GM13977 (cell line): ENCODE results near the gene CLCNKA.
"Not testable (repeated sequence)": the region's sequence is repeated elsewhere in the genome, so short reads cannot be mapped to it uniquely, and the experiment has no call there.

Experiments used
- DNase-seq: peaks from one replicate; pipeline ENCODE4 v3.0.0; 2012; ENCODE audit warnings: low spot score
- in situ Hi-C: fragments of 300-500 bp; cut with MboI; formaldehyde crosslinking; loops from one replicate; pipeline ENCODE4 v1.12.0; 2022; ENCODE audit warnings: low sequenced_read_pairs, low pct_unique_long_range_greater_than_20kb, mixed read lengths, inconsistent platforms; ENCODE audit not compliant: unreplicated experiment
- TF ChIP-seq, protein P1 (sequence below): IDR thresholded peaks from 2 replicates; pipeline ENCODE4 v1.5.1; 2012; ENCODE audit warnings: mild to moderate bottlenecking, control low read depth; ENCODE audit not compliant: insufficient read depth; ENCODE audit errors: extremely low read depth, missing control alignments

Gene CLCNKA

DNA sequence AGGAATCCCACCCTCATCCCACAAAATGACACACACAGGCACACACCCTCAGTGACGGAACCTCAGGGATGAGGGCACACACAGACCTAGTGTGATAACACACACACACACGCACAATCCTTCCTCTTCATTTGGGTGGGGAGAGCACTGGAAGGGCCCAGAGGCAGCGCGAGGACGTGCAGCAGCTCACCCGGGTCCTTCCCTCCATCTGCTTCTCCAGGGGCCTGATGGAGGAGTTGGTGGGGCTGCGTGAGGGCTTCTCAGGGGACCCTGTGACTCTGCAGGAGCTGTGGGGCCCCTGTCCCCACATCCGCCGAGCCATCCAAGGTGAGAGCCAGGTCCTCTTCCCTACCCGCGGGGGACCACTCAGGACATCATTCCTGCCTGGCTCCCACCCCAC is 557 bp downstream of the CLCNKA start:
- TF ChIP-seq, protein P1, sequence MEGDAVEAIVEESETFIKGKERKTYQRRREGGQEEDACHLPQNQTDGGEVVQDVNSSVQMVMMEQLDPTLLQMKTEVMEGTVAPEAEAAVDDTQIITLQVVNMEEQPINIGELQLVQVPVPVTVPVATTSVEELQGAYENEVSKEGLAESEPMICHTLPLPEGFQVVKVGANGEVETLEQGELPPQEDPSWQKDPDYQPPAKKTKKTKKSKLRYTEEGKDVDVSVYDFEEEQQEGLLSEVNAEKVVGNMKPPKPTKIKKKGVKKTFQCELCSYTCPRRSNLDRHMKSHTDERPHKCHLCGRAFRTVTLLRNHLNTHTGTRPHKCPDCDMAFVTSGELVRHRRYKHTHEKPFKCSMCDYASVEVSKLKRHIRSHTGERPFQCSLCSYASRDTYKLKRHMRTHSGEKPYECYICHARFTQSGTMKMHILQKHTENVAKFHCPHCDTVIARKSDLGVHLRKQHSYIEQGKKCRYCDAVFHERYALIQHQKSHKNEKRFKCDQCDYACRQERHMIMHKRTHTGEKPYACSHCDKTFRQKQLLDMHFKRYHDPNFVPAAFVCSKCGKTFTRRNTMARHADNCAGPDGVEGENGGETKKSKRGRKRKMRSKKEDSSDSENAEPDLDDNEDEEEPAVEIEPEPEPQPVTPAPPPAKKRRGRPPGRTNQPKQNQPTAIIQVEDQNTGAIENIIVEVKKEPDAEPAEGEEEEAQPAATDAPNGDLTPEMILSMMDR: no peak
- no peak for DNase-seq
- in situ Hi-C loops: no loop called here

- DNase-seq: no peak
- in situ Hi-C loops: no loop called here
- TF ChIP-seq, protein P1: no peak
Measured at GRCh38 chr1:16023050-16023653, 1.3 kb downstream of the CLCNKA start.

- in situ Hi-C loops: not testable (repeated sequence)
Measured at GRCh38 chr1:16026302-16026701, 4.5 kb downstream of the CLCNKA start.

DNA sequence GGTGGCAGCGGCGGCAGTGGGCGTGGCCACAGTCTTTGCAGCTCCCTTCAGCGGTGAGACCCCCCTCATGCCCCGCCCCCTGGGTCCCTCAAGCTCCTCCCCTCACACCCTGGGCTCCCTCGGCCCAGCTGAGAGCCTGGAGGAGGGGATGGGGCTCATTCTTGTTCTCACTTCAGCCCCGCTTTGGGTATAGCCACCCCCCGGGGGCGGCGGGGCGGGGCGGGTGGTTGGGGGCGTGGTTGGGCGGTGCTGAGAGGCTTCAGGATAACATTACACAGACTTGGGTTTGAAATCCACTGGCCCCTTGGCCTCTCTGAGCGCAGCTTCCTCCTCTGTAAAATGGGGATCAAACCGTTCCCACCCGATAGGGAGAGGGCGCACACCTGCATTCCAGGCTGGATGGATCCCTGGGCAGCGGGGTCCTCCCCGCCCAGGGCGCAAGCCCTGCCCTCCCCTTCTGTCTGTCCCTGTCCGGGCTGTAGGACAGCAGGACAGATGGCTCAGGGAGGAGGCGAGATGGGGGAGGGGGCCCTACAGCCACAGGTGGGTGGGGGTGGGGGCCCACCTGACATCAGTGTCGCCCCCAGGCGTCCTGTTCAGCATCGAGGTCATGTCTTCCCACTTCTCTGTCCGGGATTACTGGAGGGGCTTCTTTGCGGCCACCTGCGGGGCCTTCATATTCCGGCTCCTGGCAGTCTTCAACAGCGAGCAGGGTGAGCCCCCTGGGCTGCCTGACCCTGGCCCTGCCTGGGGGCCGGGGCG is 5.1 kb downstream of the CLCNKA start:
- no peak for DNase-seq
- TF ChIP-seq, protein P1: no peak
- in situ Hi-C loops: no loop called here

More at GRCh38 chr1:16026302-16026701, 4.5 kb downstream of the CLCNKA start:
- not testable (repeated sequence) for DNase-seq

GRCh38 chr1:16028237-16029002 is 6.6 kb downstream of the CLCNKA start:
- TF ChIP-seq, protein P1: no peak
- in situ Hi-C loops: no loop called here
- DNase-seq: no peak

- in situ Hi-C loops, DNase-seq: not testable (repeated sequence)
Measured at GRCh38 chr1:16029003-16029268, 7.1 kb downstream of the CLCNKA start.

GRCh38 chr1:16029288-16029687 is 7.5 kb downstream of the CLCNKA start:
- TF ChIP-seq, protein P1: no peak
- in situ Hi-C loops: no loop called here
- DNase-seq: no peak
